ENCODE data around the gene CD99L2. TPM values are rescaled to one million over a fixed set of nuclear protein-coding genes. Genes with fewer than 3 reads are reported as not detected.

CD99L2 gene
- total and polyA plus RNA-seq, 2 donors (not counting 1 experiment from before 2014, with no cell fraction given), result 40.6 to 55.5 TPM

- no peak overlapping the region for H3K27ac ChIP-seq (ENCODE audit: insufficient read depth, low read length)
- H3K9me3 ChIP-seq (ENCODE audit: control insufficient read depth, insufficient read depth, low read depth, low read length), result no peaks in the 10 kb centered on the region
- no peaks in the 10 kb centered on the region for H3K27me3 ChIP-seq (ENCODE audit: control insufficient read depth, insufficient read depth, low read length)
- no peak overlapping the region for H2AFZ ChIP-seq (ENCODE audit: low read length)
- no peaks in the 10 kb centered on the region for H3K36me3 ChIP-seq (ENCODE audit: control insufficient read depth, insufficient read depth, low read length)
- peaks cover 3% of the 10 kb centered on the region for H3K4me1 ChIP-seq (ENCODE audit: control insufficient read depth, extremely low read depth, insufficient read depth, low read length)
- H3K79me2 ChIP-seq (ENCODE audit: control insufficient read depth, insufficient read depth, low read length), result no peaks in the 10 kb centered on the region
- TF ChIP-seq CTCF (conservative IDR thresholded peaks at IDR 0.05 in 1 of 2, IDR thresholded peaks at IDR 0.05 in 1 of 2; ENCODE audit: low read depth in 1 of 2, low read length in 2 of 2), result no peak
- no peak for TF ChIP-seq EZH2 (IDR thresholded peaks at IDR 0.05; ENCODE audit: low read length, missing control alignments)
- no peak overlapping the region for H3K4me2 ChIP-seq (ENCODE audit: extremely low read depth, insufficient read depth, low read length)
- DNase-seq (ENCODE audit: low read depth in 2 of 2), result no peak
- H4K20me1 ChIP-seq (ENCODE audit: control insufficient read depth, extremely low read depth, insufficient read depth, low read length), result no peaks in the 10 kb centered on the region
- H3K4me3 ChIP-seq (replicated peaks in 1 of 4; ENCODE audit: control extremely low read depth in 1 of 4, insufficient read depth in 1 of 4, low read depth in 3 of 4, low read length in 4 of 4), result no peak overlapping the region
- no peak overlapping the region for H3K9ac ChIP-seq (ENCODE audit: insufficient read depth, low read length)
Observed at GRCh38 chrX:150736475-150736874, 162.0 kb downstream of the CD99L2 start.

- H3K4me1 ChIP-seq (ENCODE audit: control insufficient read depth, extremely low read depth, insufficient read depth, low read length), result peaks cover 3% of the 10 kb centered on the region
- no peaks in the 10 kb centered on the region for H3K36me3 ChIP-seq (ENCODE audit: control insufficient read depth, insufficient read depth, low read length)
- TF ChIP-seq CTCF (conservative IDR thresholded peaks at IDR 0.05 in 1 of 2, IDR thresholded peaks at IDR 0.05 in 1 of 2; ENCODE audit: low read depth in 1 of 2, low read length in 2 of 2) (no peak), EZH2 (IDR thresholded peaks at IDR 0.05; ENCODE audit: low read length, missing control alignments) (no peak)
- no peaks in the 10 kb centered on the region for H4K20me1 ChIP-seq (ENCODE audit: control insufficient read depth, extremely low read depth, insufficient read depth, low read length)
- no peak overlapping the region for H2AFZ ChIP-seq (ENCODE audit: low read length)
- no peak overlapping the region for H3K4me3 ChIP-seq (replicated peaks in 1 of 4; ENCODE audit: control extremely low read depth in 1 of 4, insufficient read depth in 1 of 4, low read depth in 3 of 4, low read length in 4 of 4)
- H3K4me2 ChIP-seq (ENCODE audit: extremely low read depth, insufficient read depth, low read length), result no peak overlapping the region
- no peak overlapping the region for H3K9ac ChIP-seq (ENCODE audit: insufficient read depth, low read length)
- DNase-seq (ENCODE audit: low read depth in 2 of 2), result peak; percentile 91 to 97
- no peaks in the 10 kb centered on the region for H3K79me2 ChIP-seq (ENCODE audit: control insufficient read depth, insufficient read depth, low read length)
- no peaks in the 10 kb centered on the region for H3K9me3 ChIP-seq (ENCODE audit: control insufficient read depth, insufficient read depth, low read depth, low read length)
- H3K27ac ChIP-seq (ENCODE audit: insufficient read depth, low read length), result peak overlapping the region; percentile 61
- no peaks in the 10 kb centered on the region for H3K27me3 ChIP-seq (ENCODE audit: control insufficient read depth, insufficient read depth, low read length)
Observed at GRCh38 chrX:150731795-150732194, 166.7 kb downstream of the CD99L2 start.

- DNase-seq (ENCODE audit: low read depth in 2 of 2), result peak; percentile 37 to 52
- H3K4me1 ChIP-seq (ENCODE audit: control insufficient read depth, extremely low read depth, insufficient read depth, low read length), result peaks cover 3% of the 10 kb centered on the region
- no peaks in the 10 kb centered on the region for H3K9me3 ChIP-seq (ENCODE audit: control insufficient read depth, insufficient read depth, low read depth, low read length)
- H2AFZ ChIP-seq (ENCODE audit: low read length), result no peak overlapping the region
- no peak overlapping the region for H3K9ac ChIP-seq (ENCODE audit: insufficient read depth, low read length)
- no peaks in the 10 kb centered on the region for H4K20me1 ChIP-seq (ENCODE audit: control insufficient read depth, extremely low read depth, insufficient read depth, low read length)
- no peaks in the 10 kb centered on the region for H3K79me2 ChIP-seq (ENCODE audit: control insufficient read depth, insufficient read depth, low read length)
- no peaks in the 10 kb centered on the region for H3K36me3 ChIP-seq (ENCODE audit: control insufficient read depth, insufficient read depth, low read length)
- H3K4me3 ChIP-seq (replicated peaks in 1 of 4; ENCODE audit: control extremely low read depth in 1 of 4, insufficient read depth in 1 of 4, low read depth in 3 of 4, low read length in 4 of 4), result no peak overlapping the region
- TF ChIP-seq EZH2 (IDR thresholded peaks at IDR 0.05; ENCODE audit: low read length, missing control alignments), result no peak
- no peak for TF ChIP-seq CTCF (conservative IDR thresholded peaks at IDR 0.05 in 1 of 2, IDR thresholded peaks at IDR 0.05 in 1 of 2; ENCODE audit: low read depth in 1 of 2, low read length in 2 of 2)
- no peak overlapping the region for H3K27ac ChIP-seq (ENCODE audit: insufficient read depth, low read length)
- no peaks in the 10 kb centered on the region for H3K27me3 ChIP-seq (ENCODE audit: control insufficient read depth, insufficient read depth, low read length)
- no peak overlapping the region for H3K4me2 ChIP-seq (ENCODE audit: extremely low read depth, insufficient read depth, low read length)
Observed at GRCh38 chrX:150730719-150731118, 167.7 kb downstream of the CD99L2 start.
